ENCODE measurements around the gene RAB34. TPM values are rescaled to one million over a fixed set of nuclear protein-coding genes. Genes with fewer than 3 reads are reported as not detected.

Gene RAB34
- total and polyA plus RNA-seq, 9 of the 15 experiments (the other 6 are each of a cell fraction or from before 2014, with no cell fraction given), result 0.07 to 3.8 (median 0.46) TPM; not detected in 1

- ChIA-PET POLR2A (interaction anchor here (0.9 to 1.4 kb wide), 3 partner anchors 9 to 29 kb away, joined by 3 to 5 read pairs (median 3); no protein-coding TSS in a partner anchor), CTCF (ENCODE audit: low intra/inter-chr PET ratio) (no interaction called here)
- H3K27ac ChIP-seq (ENCODE audit: extremely low read depth, low read depth, low read length), result no peak overlapping the region
- in situ Hi-C loops (cut with MboI) (no loop called here), intact Hi-C loops (cut with micrococcal nuclease) (no loop called here)
- peaks cover 5% of the 10 kb centered on the region for H3K9me1 ChIP-seq (ENCODE audit: control insufficient read depth, insufficient read depth, low read length)
- no peak for FAIRE-seq
- H3K9me3 ChIP-seq (replicated peaks; ENCODE audit: control insufficient read depth, insufficient read depth, low read depth, low read length), result no peaks in the 10 kb centered on the region
- no peak for DNase-seq (ENCODE audit: extremely low read depth in 1 of 4, low spot score in 3 of 4)
- peaks cover 0 to 10% of the 10 kb centered on the region in 2 experiments; a peak in 3 of 5 replicates for H3K4me1 ChIP-seq (replicated peaks in 1 of 2; ENCODE audit: control insufficient read depth in 2 of 2, insufficient read depth in 2 of 2, low read length in 2 of 2)
- H3K27me3 ChIP-seq (ENCODE audit: control insufficient read depth in 2 of 2, insufficient read depth in 2 of 2, low read length in 2 of 2), result no peaks in the 10 kb centered on the region
- peaks cover 57% of the 10 kb centered on the region for H3K36me3 ChIP-seq (ENCODE audit: control insufficient read depth, insufficient read depth, low read length)
- H3K4me2 ChIP-seq (ENCODE audit: insufficient read depth, low read length), result no peak overlapping the region
- no peak overlapping the region for H3K4me3 ChIP-seq
- peaks cover 6% of the 10 kb centered on the region; the same call in 2 of the 3 replicates for H3K79me2 ChIP-seq (ENCODE audit: control insufficient read depth, insufficient read depth, low read length)
- ATAC-seq, result no peak
- no TSS peak for BruUV-seq (replicated peaks)
- no peak overlapping the region for H2AFZ ChIP-seq (ENCODE audit: low read depth, low read length)
- 87% methylated on average over 5 of the region's 5 CpGs for WGBS (ENCODE audit: insufficient coverage, low coverage, missing lambda C conversion rate)
- H3K9ac ChIP-seq (ENCODE audit: insufficient read depth in 1 of 2, low read depth in 2 of 2, low read length in 2 of 2), result no peak overlapping the region
- no peaks in the 10 kb centered on the region for H4K20me1 ChIP-seq (replicated peaks; ENCODE audit: control insufficient read depth, insufficient read depth, low read length)
- TF ChIP-seq SUPT5H (IDR thresholded peaks at IDR 0.05), result peak; percentile 22; the same call in 1 of the 2 replicates
- TF ChIP-seq EGR1 (conservative IDR thresholded peaks at IDR 0.05), result no peak
These were observed 38.6 kb upstream of the RAB34 start for GRCh38 chr17:28756049-28756804.

- CTCF ChIA-PET (ENCODE audit: low intra/inter-chr PET ratio), result no interaction called here
- Histone ChIP-seq H3K4me2 (ENCODE audit: insufficient read depth, low read length) (no peak overlapping the region), H3K4me3 (no peak overlapping the region), H3K9me3 (replicated peaks; ENCODE audit: control insufficient read depth, insufficient read depth, low read depth, low read length) (no peaks in the 10 kb centered on the region), H3K9me1 (ENCODE audit: control insufficient read depth, insufficient read depth, low read length) (peaks cover 5% of the 10 kb centered on the region), H3K79me2 (ENCODE audit: control insufficient read depth, insufficient read depth, low read length) (peaks cover 12% of the 10 kb centered on the region), H3K27ac (ENCODE audit: extremely low read depth, low read depth, low read length) (no peak overlapping the region), H3K9ac (ENCODE audit: insufficient read depth in 1 of 2, low read depth in 2 of 2, low read length in 2 of 2) (no peak overlapping the region), H2AFZ (ENCODE audit: low read depth, low read length) (no peak overlapping the region), H3K27me3 (ENCODE audit: control insufficient read depth in 2 of 2, insufficient read depth in 2 of 2, low read length in 2 of 2) (no peaks in the 10 kb centered on the region), H3K4me1 (replicated peaks in 1 of 2; ENCODE audit: control insufficient read depth in 2 of 2, insufficient read depth in 2 of 2, low read length in 2 of 2) (peaks cover 4 to 13% of the 10 kb centered on the region in 2 experiments; a peak in 4 of 5 replicates), H3K36me3 (ENCODE audit: control insufficient read depth, insufficient read depth, low read length) (peaks cover 57% of the 10 kb centered on the region), H4K20me1 (replicated peaks; ENCODE audit: control insufficient read depth, insufficient read depth, low read length) (no peaks in the 10 kb centered on the region)
- WGBS (ENCODE audit: insufficient coverage, low coverage, missing lambda C conversion rate), result 85% methylated on average over 7 of the region's 7 CpGs
- TF ChIP-seq POLR2AphosphoS5 (IDR thresholded peaks at IDR 0.05; ENCODE audit: control insufficient read depth, insufficient read depth, low read depth, low read length) (0 out of 2 replicates have a peak, but pooled peaks have one; percentile 10), POLR2G (IDR thresholded peaks at IDR 0.05; ENCODE audit: low read depth, low read length) (0 out of 2 replicates have a peak, but pooled peaks have one; percentile 28), TAF9B (IDR thresholded peaks at IDR 0.05; ENCODE audit: partially characterized antibody) (no peak), POLR2A (conservative IDR thresholded peaks at IDR 0.05) (peak; percentile 48; the same call in 1 of the 2 replicates)
- no peak for FAIRE-seq
- in situ Hi-C loops (cut with MboI), result no loop called here
- DNase-seq (ENCODE audit: extremely low read depth in 1 of 4, low spot score in 3 of 4), result no peak
- ATAC-seq, result no peak; the same call in 2 of the 3 replicates
- intact Hi-C loops (cut with micrococcal nuclease), result no loop called here
- POLR2A ChIA-PET, result interaction anchor here (1.8 to 17.4 kb wide), 3 partner anchors 9 to 31 kb away, joined by 12 to 367 read pairs (median 18); partner anchors contain the start of genes NEK8, RPL23A, TLCD1 and TRAF4
- no TSS peak for BruUV-seq (replicated peaks)
These were observed 37.8 kb upstream of the RAB34 start for GRCh38 chr17:28755486-28755885.
